Measurements from ENCODE around the gene PELI1.

PELI1 gene

DNA sequence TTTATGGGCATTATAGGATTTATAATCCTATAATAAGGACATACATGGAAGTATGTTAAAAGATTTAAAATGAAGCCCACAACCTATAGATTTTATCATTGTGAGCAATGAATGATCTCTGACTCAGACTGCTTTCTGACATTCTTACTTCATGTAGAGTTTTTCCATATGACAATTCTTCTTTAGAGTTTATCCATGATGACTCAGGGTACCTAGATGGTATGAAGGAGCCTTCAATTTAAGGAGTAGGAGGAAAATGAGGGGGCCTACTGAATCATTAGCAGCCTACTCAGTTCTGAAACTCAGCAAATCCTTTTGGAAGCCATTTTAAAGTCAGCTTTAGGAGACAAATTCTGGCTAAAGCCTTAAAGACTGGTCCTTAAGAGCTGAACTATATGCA, 10.4 kb downstream of the PELI1 start:
- TF ChIP-seq, protein P1, sequence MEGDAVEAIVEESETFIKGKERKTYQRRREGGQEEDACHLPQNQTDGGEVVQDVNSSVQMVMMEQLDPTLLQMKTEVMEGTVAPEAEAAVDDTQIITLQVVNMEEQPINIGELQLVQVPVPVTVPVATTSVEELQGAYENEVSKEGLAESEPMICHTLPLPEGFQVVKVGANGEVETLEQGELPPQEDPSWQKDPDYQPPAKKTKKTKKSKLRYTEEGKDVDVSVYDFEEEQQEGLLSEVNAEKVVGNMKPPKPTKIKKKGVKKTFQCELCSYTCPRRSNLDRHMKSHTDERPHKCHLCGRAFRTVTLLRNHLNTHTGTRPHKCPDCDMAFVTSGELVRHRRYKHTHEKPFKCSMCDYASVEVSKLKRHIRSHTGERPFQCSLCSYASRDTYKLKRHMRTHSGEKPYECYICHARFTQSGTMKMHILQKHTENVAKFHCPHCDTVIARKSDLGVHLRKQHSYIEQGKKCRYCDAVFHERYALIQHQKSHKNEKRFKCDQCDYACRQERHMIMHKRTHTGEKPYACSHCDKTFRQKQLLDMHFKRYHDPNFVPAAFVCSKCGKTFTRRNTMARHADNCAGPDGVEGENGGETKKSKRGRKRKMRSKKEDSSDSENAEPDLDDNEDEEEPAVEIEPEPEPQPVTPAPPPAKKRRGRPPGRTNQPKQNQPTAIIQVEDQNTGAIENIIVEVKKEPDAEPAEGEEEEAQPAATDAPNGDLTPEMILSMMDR (IDR thresholded peaks at IDR 0.05; ENCODE audit: insufficient read depth, low read depth, low read length, missing control alignments): no peak
- no peak overlapping the region for H3K4me3 ChIP-seq (ENCODE audit: low read depth, low read length)
- DNase-seq (ENCODE audit: low read depth): no peak

DNA sequence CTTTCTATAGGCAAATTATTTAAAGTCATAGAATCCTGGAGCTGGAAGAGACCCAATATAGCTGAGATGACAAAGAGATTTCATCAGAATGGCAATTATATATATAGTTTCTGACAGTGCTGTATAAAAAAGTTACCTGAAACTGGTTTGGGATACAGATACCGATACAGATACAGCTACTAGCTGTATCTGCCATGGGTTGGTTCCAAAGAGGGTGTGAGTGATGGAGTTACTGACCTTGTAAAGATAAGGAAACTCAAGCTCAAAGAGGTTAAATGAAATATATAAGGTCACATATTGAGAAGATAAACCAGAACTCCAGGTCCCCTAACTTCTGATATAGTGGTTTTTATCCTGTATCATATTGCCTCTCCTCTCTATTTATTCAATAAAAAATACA, 10.9 kb downstream of the PELI1 start:
- TF ChIP-seq, protein P1 (IDR thresholded peaks at IDR 0.05; ENCODE audit: insufficient read depth, low read depth, low read length, missing control alignments): no peak
- no peak for DNase-seq (ENCODE audit: low read depth)
- no peak overlapping the region for H3K4me3 ChIP-seq (ENCODE audit: low read depth, low read length)

DNA sequence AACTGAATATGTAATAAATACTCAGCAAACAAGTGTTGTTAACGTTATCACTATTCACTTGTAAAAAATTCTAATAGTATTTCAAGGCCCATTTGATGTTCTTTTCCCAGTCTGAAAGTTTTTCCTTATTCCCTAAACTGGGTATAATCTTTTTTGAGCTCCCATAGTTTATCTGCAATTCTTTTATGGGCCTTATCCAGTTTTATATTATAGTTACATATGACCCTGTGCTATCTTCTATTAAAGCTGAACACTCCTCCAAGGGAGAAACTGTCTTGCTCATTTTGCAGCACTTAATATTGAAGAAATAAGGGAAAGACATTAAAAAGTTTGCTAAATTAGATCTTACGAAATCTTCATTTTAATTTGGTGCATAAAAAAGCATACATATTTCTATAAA, 13.9 kb downstream of the PELI1 start:
- H3K4me3 ChIP-seq (ENCODE audit: low read depth, low read length): peak overlapping the region; percentile 3; the same call in 1 of the 2 replicates
- DNase-seq (ENCODE audit: low read depth): no peak
- TF ChIP-seq, protein P1 (IDR thresholded peaks at IDR 0.05; ENCODE audit: insufficient read depth, low read depth, low read length, missing control alignments): no peak

DNA sequence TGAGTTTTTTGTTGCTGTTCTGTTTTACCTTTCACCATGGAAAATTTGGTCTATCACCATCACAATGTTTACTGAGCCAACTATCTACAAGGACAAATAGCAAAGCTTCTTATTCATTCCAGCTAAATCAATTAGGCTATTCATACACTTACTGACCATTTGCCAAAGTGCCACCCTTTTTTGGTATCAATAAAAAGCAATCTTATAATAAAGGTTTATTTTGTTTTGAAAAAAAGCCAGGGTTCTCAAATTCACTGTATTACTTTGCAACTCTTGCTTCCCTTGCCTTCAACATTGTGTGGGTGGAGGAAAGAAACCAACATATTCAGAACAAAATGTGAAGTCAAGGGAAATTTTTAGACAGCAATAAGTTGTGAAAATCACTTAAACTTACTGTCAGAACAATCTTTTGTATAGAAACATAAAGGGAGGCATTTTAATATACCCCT, 15.3 kb downstream of the PELI1 start:
- no peak for DNase-seq (ENCODE audit: low read depth)
- no peak overlapping the region for H3K4me3 ChIP-seq (ENCODE audit: low read depth, low read length)
- TF ChIP-seq, protein P1 (IDR thresholded peaks at IDR 0.05; ENCODE audit: insufficient read depth, low read depth, low read length, missing control alignments): no peak

DNA sequence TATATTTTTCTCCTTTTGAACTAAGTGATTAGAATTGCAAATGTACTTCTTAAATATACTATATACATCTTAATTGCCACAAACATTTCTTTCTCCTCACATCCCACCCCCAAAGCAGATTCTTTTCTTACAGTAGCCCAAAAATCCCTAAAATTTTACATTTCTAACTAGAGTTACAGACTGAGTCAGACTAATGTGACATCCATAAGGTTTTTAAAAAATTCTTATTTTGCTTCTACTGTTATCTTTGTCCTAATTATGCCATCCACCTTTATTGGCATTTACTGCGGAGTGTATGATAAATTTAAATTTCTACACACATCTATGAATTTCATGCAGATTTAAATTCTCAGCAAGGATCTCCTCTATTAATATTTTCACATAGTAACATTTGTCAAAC, 15.8 kb downstream of the PELI1 start:
- H3K4me3 ChIP-seq (ENCODE audit: low read depth, low read length): no peak overlapping the region
- TF ChIP-seq, protein P1 (IDR thresholded peaks at IDR 0.05; ENCODE audit: insufficient read depth, low read depth, low read length, missing control alignments): no peak
- no peak for DNase-seq (ENCODE audit: low read depth)

DNA sequence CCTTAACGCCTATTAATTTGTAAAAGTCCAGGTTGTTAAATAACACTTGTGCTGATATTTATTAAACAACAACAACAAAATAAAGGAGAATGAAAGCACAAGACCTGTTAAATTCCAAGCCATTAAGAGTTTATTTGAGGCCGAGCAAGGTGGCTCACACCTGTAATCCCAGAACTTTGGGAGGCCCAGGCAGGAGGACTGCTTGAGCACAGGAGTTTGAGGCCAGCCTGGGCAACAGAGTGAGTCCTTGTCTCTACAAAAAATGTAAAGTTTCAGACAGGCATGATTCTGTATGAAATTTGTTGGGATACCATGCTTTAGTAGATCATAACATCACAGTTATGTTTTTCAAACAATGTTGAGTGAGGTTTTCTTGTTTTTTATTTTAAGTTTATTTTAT, 17.1 kb downstream of the PELI1 start:
- DNase-seq (ENCODE audit: low read depth): no peak
- TF ChIP-seq, protein P1 (IDR thresholded peaks at IDR 0.05; ENCODE audit: insufficient read depth, low read depth, low read length, missing control alignments): no peak
- H3K4me3 ChIP-seq (ENCODE audit: low read depth, low read length): no peak overlapping the region

DNA sequence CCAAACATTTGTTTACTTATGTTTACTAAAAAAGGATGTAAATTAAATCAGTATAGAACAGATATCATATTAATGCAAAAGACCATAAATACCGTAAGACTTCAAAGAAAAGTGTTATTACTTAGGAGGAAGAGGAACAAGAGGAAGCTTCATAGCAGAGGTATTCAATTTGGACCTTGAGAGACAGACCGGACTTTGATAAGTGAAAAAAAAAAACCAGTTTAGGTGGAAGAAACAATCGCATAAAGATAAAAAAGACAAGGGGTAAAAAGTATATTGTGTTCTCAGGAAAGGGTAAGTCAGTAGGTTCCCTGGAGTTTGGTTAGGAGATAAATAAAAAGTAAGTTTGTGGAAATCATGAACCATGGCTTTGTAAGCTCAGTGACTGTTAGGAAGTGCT, 17.6 kb downstream of the PELI1 start:
- TF ChIP-seq, protein P1 (IDR thresholded peaks at IDR 0.05; ENCODE audit: insufficient read depth, low read depth, low read length, missing control alignments): no peak
- no peak for DNase-seq (ENCODE audit: low read depth)
- H3K4me3 ChIP-seq (ENCODE audit: low read depth, low read length): no peak overlapping the region

Data from GM12865 (cell line).